Heart left ventricle (tissue), 16 donors: ENCODE results near the gene PER1. TPM values are rescaled to one million over a fixed set of nuclear protein-coding genes. Genes with fewer than 3 reads are reported as not detected.

ENCODE experiments used
- ATAC-seq, 4 donors: fragments of 200-7000 bp; cut with Tn5 transposase; one replicate each; pipeline ENCODE4 v1.9.1; 2020 to 2022; ENCODE audit warnings: moderate library complexity in 4 of 4, mild to moderate bottlenecking in 3 of 4, moderate number of reproducible peaks in 1 of 4
- DNase-seq, 5 donors: peaks; one replicate each; pipeline ENCODE4 v3.0.0-alpha.2; 2020
- H3K27ac ChIP-seq, 12 donors: fragments of 200-600 bp; sonication (generic) in 4 of 12; one replicate each; pipeline versions ENCODE4 v1.5.0 to v1.8.0; 2016 to 2022; ENCODE audit warnings: mild to moderate bottlenecking in 2 of 12
- H3K27me3 ChIP-seq, 9 donors: fragments of 200-600 bp; sonication (generic) in 2 of 9; one replicate each; pipeline versions ENCODE4 v1.5.1 to v1.8.0; 2016 to 2022; ENCODE audit warnings: mild to moderate bottlenecking in 3 of 9
- H3K36me3 ChIP-seq, 9 donors: fragments of 200-600 bp; sonication (generic) in 2 of 9; one replicate each; pipeline versions ENCODE4 v1.5.0 to v1.8.0; 2018 to 2022; ENCODE audit warnings: mild to moderate bottlenecking in 2 of 9
- H3K4me1 ChIP-seq, 12 donors: fragments of 200-600 bp; sonication (generic) in 4 of 12; one replicate each; pipeline versions ENCODE4 v1.5.0 to v1.8.0; 2016 to 2022; ENCODE audit warnings: mild to moderate bottlenecking in 3 of 12
- H3K4me3 ChIP-seq, 12 donors: fragments of 200-600 bp; sonication (generic) in 4 of 12; one replicate each; pipeline versions ENCODE4 v1.5.0 to v1.8.0; 2017 to 2022; ENCODE audit warnings: mild to moderate bottlenecking in 9 of 12, moderate library complexity in 4 of 12
- H3K9me3 ChIP-seq, 12 donors: fragments of 200-600 bp; sonication (generic) in 4 of 12; one replicate each; pipeline versions ENCODE4 v1.5.0 to v1.8.0; 2016 to 2022; ENCODE audit warnings: mild to moderate bottlenecking in 1 of 12
- POLR2A ChIP-seq, 2 donors: fragments of 450-650 bp; IDR thresholded peaks; one replicate each; pipeline ENCODE4 v1.6.1; 2017; ENCODE audit warnings: antibody characterized with exemption in 2 of 2, mild to moderate bottlenecking in 2 of 2, moderate library complexity in 2 of 2
- WGBS, 4 donors: extraction: QIAGEN DNeasy Blood & Tissue Kit in 2 of 4; methylation state at CpG; one replicate each; pipeline versions ENCODE4 v1.1.5 to v1.1.7; 2013 to 2018; 5-methylcytosine and 5-hydroxymethylcytosine counted together
- intact Hi-C, 10 donors: fragments of 100-400 bp; cut with DNase I; formaldehyde crosslinking; loops; one replicate each; pipeline versions ENCODE4 v1.11.1 to v1.14.2; 2022
- polyA plus RNA-seq, 2 donors: library from polyadenylated mRNA; stranded (reverse); fragments of 200-250 nt; gene quantifications; one replicate each; pipeline ENCODE4 v1.2.3, GENCODE V29; 2013
- total RNA-seq, 9 donors: library from RNA; depleted of rRNA in 2 of 9; stranded (reverse); fragments of >200 nt in 2 of 9; fragmentation: NEBNext Ultra II Directional in 3 of 9; extraction: Animal tissue kit (Norgen Biotek cat#: 25700) in 3 of 9; gene quantifications; one replicate each; pipeline versions ENCODE4 v1.1.0 to v1.2.4, GENCODE V29; 2016 to 2023
- TF ChIP-seq, protein P1 (sequence below), 12 donors: fragments of 200-600 bp; sonication (generic) in 4 of 12; IDR thresholded peaks; one replicate each; pipeline versions ENCODE4 v1.5.0 to v1.8.0; 2018 to 2022; ENCODE audit warnings: antibody characterized with exemption in 12 of 12, mild to moderate bottlenecking in 5 of 12
- donor health status: ischemic (EF 13 %, LVEDD 7.1; RV severe dilation, severe dysfunction).
- donor health status: healthy with polysubstance abuse.
- donor health status: DM: no; HTN: yes; CAD: no.
- donor health status: DM: no; HTN: no; CAD: no.
- donor health status: ischemic (EF 25% LVEDD 6.9; RV normal size, moderate dysfunction).
- donor health status: ischemic (EF 25% LVEDD 5.7; RV mildly dilated, moderate dysfunction).
- donor health status: healthy.
- donor health status: DM: yes; HTN: yes; CAD: no.
- donor health status: ischemic (EF 35%, LVEDD 5.7; RV mildly dilated, moderate dysfunction).
- donor health status: nonischemic (EF 11% LVEDD 7.7; RV severe dilation, severe dysfunction).
- donor health status: DM: yes; HTN: yes; CAD: no.
- donor health status: PGD.
- donor health status: ischemic (EF 29% LVEDD 5.4; RV normal size, mild dysfunction).
- donor health status: nonischemic (EF 23%, LVEDD 6.1; RV moderate dilation, normal function).

PER1 gene
- total and polyA plus RNA-seq, 11 donors, result 40.2 to 164 (median 92.1) TPM

DNA sequence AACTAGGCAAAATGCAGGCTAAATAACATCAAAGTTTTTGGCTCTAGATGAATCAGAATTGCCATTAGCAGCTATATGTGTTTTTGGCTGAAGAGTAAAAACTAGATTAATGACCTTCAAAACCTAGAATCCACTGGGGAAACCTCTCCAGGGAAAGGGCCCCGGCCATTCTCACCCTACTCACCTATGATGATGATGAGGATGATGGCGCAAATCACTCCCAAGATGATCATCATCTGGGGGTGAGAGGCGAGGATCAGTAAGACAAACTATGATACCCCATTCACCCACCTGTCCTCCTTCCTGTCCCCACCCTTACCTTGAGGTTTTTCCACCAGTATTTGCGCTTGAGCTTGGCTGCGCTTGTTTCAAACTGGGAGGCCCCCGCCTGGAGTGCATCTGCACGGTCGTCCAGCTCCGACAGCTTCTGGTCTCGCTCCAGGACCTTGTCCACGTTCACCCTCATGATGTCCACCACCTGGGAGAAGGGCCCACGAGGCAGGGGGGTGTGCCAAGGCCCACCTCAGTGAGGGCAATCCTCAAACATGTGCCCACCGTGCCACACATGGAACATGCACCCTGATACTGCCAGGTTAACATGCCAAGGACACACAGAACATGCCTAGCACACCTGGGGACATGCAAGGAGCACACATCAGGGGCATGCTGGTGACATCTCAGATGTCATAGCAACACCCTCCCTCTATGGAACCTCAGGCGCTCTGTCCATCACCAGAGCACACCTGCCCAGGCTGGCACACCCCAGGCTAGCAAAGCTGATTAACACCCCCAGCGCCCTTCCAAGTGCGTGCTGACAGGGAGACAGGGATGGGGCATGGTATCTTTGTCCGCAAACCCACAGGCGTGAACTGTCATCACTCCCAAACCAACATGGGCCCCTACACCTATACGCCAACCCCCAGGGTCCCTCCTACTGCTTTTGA, 9.4 kb upstream of the PER1 start:
- H3K36me3 ChIP-seq, result peaks cover 0 to 33% (median 22%) of the 10 kb centered on the region in 9 donors
- 42 to 44% (median 43%) methylated on average over 17 to 19 of the region's 19 CpGs for WGBS, 4 donors
- H3K9me3 ChIP-seq, result no peaks in the 10 kb centered on the region
- intact Hi-C loops, result loop anchor here in 3 of 10 donors (1.0 to 5.0 kb wide), 2 partner anchors 23 to 39 kb away; partner anchors contain the start of gene HES7 (in 3 of the 3)
- H3K4me3 ChIP-seq, result peak overlapping the region; percentile 82 to 100 (median 99)
- H3K27ac ChIP-seq, result peak overlapping the region; percentile 95 to 100 (median 100)
- no peaks in the 10 kb centered on the region for H3K27me3 ChIP-seq
- DNase-seq (peak in 1 of 5 donors; percentile 66), ATAC-seq (no peak)
- H3K4me1 ChIP-seq, result peaks cover 25 to 68% (median 47%) of the 10 kb centered on the region in 12 donors
- TF ChIP-seq, protein P1, sequence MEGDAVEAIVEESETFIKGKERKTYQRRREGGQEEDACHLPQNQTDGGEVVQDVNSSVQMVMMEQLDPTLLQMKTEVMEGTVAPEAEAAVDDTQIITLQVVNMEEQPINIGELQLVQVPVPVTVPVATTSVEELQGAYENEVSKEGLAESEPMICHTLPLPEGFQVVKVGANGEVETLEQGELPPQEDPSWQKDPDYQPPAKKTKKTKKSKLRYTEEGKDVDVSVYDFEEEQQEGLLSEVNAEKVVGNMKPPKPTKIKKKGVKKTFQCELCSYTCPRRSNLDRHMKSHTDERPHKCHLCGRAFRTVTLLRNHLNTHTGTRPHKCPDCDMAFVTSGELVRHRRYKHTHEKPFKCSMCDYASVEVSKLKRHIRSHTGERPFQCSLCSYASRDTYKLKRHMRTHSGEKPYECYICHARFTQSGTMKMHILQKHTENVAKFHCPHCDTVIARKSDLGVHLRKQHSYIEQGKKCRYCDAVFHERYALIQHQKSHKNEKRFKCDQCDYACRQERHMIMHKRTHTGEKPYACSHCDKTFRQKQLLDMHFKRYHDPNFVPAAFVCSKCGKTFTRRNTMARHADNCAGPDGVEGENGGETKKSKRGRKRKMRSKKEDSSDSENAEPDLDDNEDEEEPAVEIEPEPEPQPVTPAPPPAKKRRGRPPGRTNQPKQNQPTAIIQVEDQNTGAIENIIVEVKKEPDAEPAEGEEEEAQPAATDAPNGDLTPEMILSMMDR (IDR thresholded peaks at IDR 0.05), result no peak
- TF ChIP-seq POLR2A (IDR thresholded peaks at IDR 0.05), result no peak

DNA sequence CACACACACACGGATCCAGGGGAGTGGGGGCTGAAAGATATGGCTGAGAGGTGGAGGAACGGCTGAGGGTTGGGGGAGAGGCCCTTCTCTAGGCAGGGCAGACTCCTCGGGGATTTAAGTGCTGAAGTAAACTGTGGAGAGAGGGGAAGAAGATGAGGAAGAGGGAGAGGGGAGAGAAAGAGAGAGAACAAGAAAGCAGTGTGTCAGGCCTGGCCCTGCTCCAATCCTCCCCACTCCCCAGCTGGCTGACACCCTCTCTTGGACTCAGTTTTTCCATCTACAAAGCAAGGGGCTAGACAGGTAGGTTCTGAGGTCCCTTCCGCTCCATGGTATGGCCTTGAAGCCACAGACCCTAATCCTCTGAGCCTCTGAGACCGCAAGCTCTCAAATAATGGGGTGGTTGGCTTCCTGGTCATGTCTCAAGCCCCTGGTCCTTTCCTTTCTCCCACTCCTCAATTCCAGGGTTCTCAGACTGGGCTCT, 8.6 kb upstream of the PER1 start:
- Histone ChIP-seq H3K4me3 (peak overlapping the region in 5 of 12 donors; percentile 4 to 99 (median 98)), H3K27ac (peak overlapping the region in 10 of 12 donors; percentile 47 to 100 (median 100)), H3K36me3 (peaks cover 0 to 33% (median 22%) of the 10 kb centered on the region in 9 donors), H3K27me3 (no peaks in the 10 kb centered on the region), H3K4me1 (peaks cover 25 to 69% (median 47%) of the 10 kb centered on the region in 12 donors), H3K9me3 (no peaks in the 10 kb centered on the region)
- DNase-seq (peak in 1 of 5 donors; percentile 17), ATAC-seq (no peak)
- no peak for TF ChIP-seq POLR2A (IDR thresholded peaks at IDR 0.05)
- TF ChIP-seq, protein P1 (IDR thresholded peaks at IDR 0.05), result no peak
- WGBS, 4 donors, result 41 to 50% (median 47%) methylated on average over 5 of the region's 5 CpGs
- intact Hi-C loops, result loop anchor here in 3 of 10 donors (5.0 kb wide), 1 partner anchor 38 kb away; the partner anchor contains the start of gene HES7 (in 3 of the 3)

DNA sequence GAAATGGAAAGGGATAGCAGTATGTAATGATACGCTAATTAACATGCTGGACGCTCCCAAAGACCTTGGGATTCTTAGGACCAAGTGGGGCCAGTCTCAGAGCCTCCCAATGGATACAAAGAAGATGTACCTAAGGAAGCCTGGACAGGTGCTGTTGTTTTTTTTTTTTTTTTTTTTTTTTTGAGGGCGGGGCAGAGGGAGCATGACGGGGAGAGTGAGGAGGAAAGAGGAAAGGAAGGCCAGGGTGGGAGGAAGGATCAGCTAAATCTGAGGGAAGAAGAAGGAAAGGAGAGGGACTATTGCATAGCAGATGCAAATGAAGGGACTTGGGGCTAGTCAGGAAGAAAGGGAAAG, 8.0 kb upstream of the PER1 start:
- TF ChIP-seq, protein P1 (IDR thresholded peaks at IDR 0.05), result no peak
- Histone ChIP-seq H3K4me3 (no peak overlapping the region), H3K36me3 (peaks cover 0 to 33% (median 22%) of the 10 kb centered on the region in 9 donors), H3K4me1 (peaks cover 25 to 74% (median 47%) of the 10 kb centered on the region in 12 donors), H3K27ac (peak overlapping the region in 6 of 12 donors; percentile 47 to 100 (median 100)), H3K9me3 (no peaks in the 10 kb centered on the region), H3K27me3 (no peaks in the 10 kb centered on the region)
- intact Hi-C loops, result loop anchor here in 3 of 10 donors (5.0 kb wide), 1 partner anchor 38 kb away; the partner anchor contains the start of gene HES7 (in 3 of the 3)
- 54 to 65% (median 58%) methylated on average over 4 of the region's 4 CpGs for WGBS, 4 donors
- no peak for ATAC-seq
- no peak for DNase-seq
